Endothelial cell of umbilical vein (primary cell): ENCODE data around the gene CORO1A. TPM values are rescaled to one million over a fixed set of nuclear protein-coding genes. Genes with fewer than 3 reads are reported as not detected.

ENCODE experiments used
- BruUV-seq: library from RNA; stranded (reverse); fragments of 400-500 nt; replicated peaks from 2 replicates; lab custom pipeline; 2021; lab: Mats Ljungman, UMichigan
- CTCF ChIA-PET: fragments of 300-600, 350-600 bp; sonication (Branson Sonifier 250); formaldehyde crosslinking; loops from one replicate; lab custom pipeline; 2021; ENCODE audit warnings: antibody characterized with exemption, inconsistent platforms; lab: Charles Lee
- POLR2A ChIA-PET: fragments of 300-600, 350-600 bp; sonication (Branson Sonifier 250); formaldehyde crosslinking; loops from one replicate; lab custom pipeline; 2021; ENCODE audit warnings: antibody characterized with exemption, inconsistent platforms; lab: Charles Lee
- DNase-seq: peaks from one replicate; pipeline ENCODE4 v3.0.0-alpha.2; 2011; ENCODE audit warnings: low read depth, low spot score
- FAIRE-seq: peaks from 2 replicates; lab custom pipeline; 2011; peaks lifted over from hg19 to GRCh38; lab: Jason Lieb, UNC
- H2AFZ ChIP-seq: 2 replicates; pipeline ENCODE4 v1.6.0; 2012; ENCODE audit warnings: low read depth, low read length, control low read depth, inconsistent platforms
- H3K27ac ChIP-seq: 2 replicates; pipeline ENCODE4 v1.5.1; 2011; ENCODE audit warnings: low read depth, mild to moderate bottlenecking, control low read depth, low read length, moderate library complexity; ENCODE audit not compliant: insufficient read depth
- H3K27me3 ChIP-seq, 2 experiments: 2 replicates each; pipeline versions ENCODE4 v1.6.0 to v1.6.1; 2011; ENCODE audit warnings: low read length in 2 of 2, mixed read lengths in 1 of 2; ENCODE audit not compliant: control insufficient read depth in 2 of 2, insufficient read depth in 2 of 2
- H3K36me3 ChIP-seq, 2 experiments: 2 replicates in 1 of 2; 3 replicates in 1 of 2; pipeline ENCODE4 v1.5.1; 2011; ENCODE audit warnings: low read length in 2 of 2, mild to moderate bottlenecking in 1 of 2, moderate library complexity in 1 of 2; ENCODE audit not compliant: control insufficient read depth in 2 of 2, insufficient read depth in 2 of 2; ENCODE audit errors: extremely low read depth in 1 of 2
- H3K4me1 ChIP-seq: 3 replicates; pipeline ENCODE4 v1.5.1; 2011; ENCODE audit warnings: mild to moderate bottlenecking, low read length; ENCODE audit not compliant: control insufficient read depth, insufficient read depth; ENCODE audit errors: extremely low read depth
- H3K4me2 ChIP-seq: 2 replicates; pipeline ENCODE4 v1.6.1; 2011; ENCODE audit warnings: low read length, control low read depth, mixed read lengths; ENCODE audit not compliant: insufficient read depth
- H3K4me3 ChIP-seq, 3 experiments: fragments of 200-600 bp in 1 of 3; sonication (generic), shearing (Covaris generic) in 1 of 3; replicated peaks in 1 of 3; 2 replicates each; pipeline ENCODE4 v1.5.1; 2011 to 2016; ENCODE audit warnings: control low read depth in 3 of 3, low read length in 3 of 3, mild to moderate bottlenecking in 2 of 3, inconsistent platforms in 1 of 3, low read depth in 1 of 3, moderate library complexity in 1 of 3; ENCODE audit not compliant: insufficient read depth in 1 of 3
- H3K79me2 ChIP-seq: 2 replicates; pipeline ENCODE4 v1.6.0; 2012; ENCODE audit warnings: low read length, inconsistent platforms; ENCODE audit not compliant: control insufficient read depth, insufficient read depth
- H3K9ac ChIP-seq: replicated peaks from 2 replicates; pipeline ENCODE3; 2011; ENCODE audit warnings: low read length, control low read depth; ENCODE audit not compliant: insufficient read depth; ENCODE audit errors: extremely low read depth
- H3K9me1 ChIP-seq: replicated peaks from 3 replicates; pipeline ENCODE4 v1.6.0; 2011; ENCODE audit warnings: mild to moderate bottlenecking, low read length; ENCODE audit not compliant: control insufficient read depth, insufficient read depth; ENCODE audit errors: extremely low read depth
- H3K9me3 ChIP-seq: replicated peaks from 2 replicates; pipeline ENCODE4 v1.5.1; 2012; ENCODE audit warnings: low read length, inconsistent platforms; ENCODE audit not compliant: control insufficient read depth, insufficient read depth
- H4K20me1 ChIP-seq: replicated peaks from 2 replicates; pipeline ENCODE3; 2011; ENCODE audit warnings: mild to moderate bottlenecking, low read length; ENCODE audit not compliant: control insufficient read depth, insufficient read depth; ENCODE audit errors: extremely low read depth
- CTCF ChIP-seq, 2 donors: IDR thresholded peaks; 1 replicate in 1 of 2; 2 replicates in 1 of 2; pipeline ENCODE4 v1.5.1; 2011; ENCODE audit warnings: low read length in 2 of 2, mild to moderate bottlenecking in 2 of 2, moderate library complexity in 2 of 2, control low read depth in 1 of 2, inconsistent platforms in 1 of 2, low read depth in 1 of 2; ENCODE audit not compliant: insufficient read depth in 1 of 2; ENCODE audit errors: extremely low read depth in 1 of 2
- EZH2 ChIP-seq: IDR thresholded peaks from 2 replicates; pipeline ENCODE4 v1.6.1; 2012; ENCODE audit warnings: borderline replicate concordance, low read depth, mild to moderate bottlenecking, moderate library complexity, low read length, inconsistent platforms; ENCODE audit not compliant: severe bottlenecking
- JUN ChIP-seq: IDR thresholded peaks from 2 replicates; pipeline ENCODE4 v1.6.1; 2011; ENCODE audit warnings: borderline replicate concordance, low read depth; ENCODE audit not compliant: insufficient read length, insufficient read depth
- MAX ChIP-seq: IDR thresholded peaks from 2 replicates; pipeline ENCODE4 v1.6.1; 2011; ENCODE audit not compliant: insufficient read depth, insufficient read length
- MYC ChIP-seq: IDR thresholded peaks from one replicate; pipeline ENCODE4 v1.6.1; 2011; ENCODE audit warnings: mild to moderate bottlenecking, low read depth, low read length
- POLR2A ChIP-seq: IDR thresholded peaks from 2 replicates; pipeline ENCODE4 v1.6.1; 2012; ENCODE audit warnings: low read depth, mild to moderate bottlenecking, control low read depth, low read length
- POLR2AphosphoS5 ChIP-seq: IDR thresholded peaks from 2 replicates; pipeline ENCODE4 v1.6.1; 2012; ENCODE audit warnings: low read depth, mild to moderate bottlenecking, control low read depth, low read length, moderate library complexity; ENCODE audit not compliant: insufficient read depth
- dilution Hi-C: fragments of 300-500 bp; cut with MboI; formaldehyde crosslinking; loops from one replicate; pipeline ENCODE4 v1.15.0; 2019; ENCODE audit warnings: low sequenced_read_pairs; ENCODE audit not compliant: extremely low pct_ligation_motif_present
- intact Hi-C: fragments of 100-400 bp; cut with micrococcal nuclease; formaldehyde crosslinking; loops from one replicate; pipeline ENCODE4 v1.10.0; 2022
- polyA plus RNA-seq, 4 experiments: library from polyadenylated mRNA; depleted of rRNA in 3 of 4; stranded (reverse) in 3 of 4; unstranded in 1 of 4; fragments of >200 nt; gene quantifications; 2 replicates each; pipeline versions ENCODE4 v1.2.1 to v1.2.3, GENCODE V29; 2011 to 2012; ENCODE audit warnings: missing spikeins in 1 of 4
- total RNA-seq: library from RNA; stranded (reverse); gene quantifications from 2 replicates; pipeline ENCODE4 v1.2.3, GENCODE V29; 2021

The CORO1A gene
- total and polyA plus RNA-seq, 2 donors (not counting 3 experiments of a cell fraction or from before 2014, with no cell fraction given), result 6.1 to 6.4 TPM

DNA sequence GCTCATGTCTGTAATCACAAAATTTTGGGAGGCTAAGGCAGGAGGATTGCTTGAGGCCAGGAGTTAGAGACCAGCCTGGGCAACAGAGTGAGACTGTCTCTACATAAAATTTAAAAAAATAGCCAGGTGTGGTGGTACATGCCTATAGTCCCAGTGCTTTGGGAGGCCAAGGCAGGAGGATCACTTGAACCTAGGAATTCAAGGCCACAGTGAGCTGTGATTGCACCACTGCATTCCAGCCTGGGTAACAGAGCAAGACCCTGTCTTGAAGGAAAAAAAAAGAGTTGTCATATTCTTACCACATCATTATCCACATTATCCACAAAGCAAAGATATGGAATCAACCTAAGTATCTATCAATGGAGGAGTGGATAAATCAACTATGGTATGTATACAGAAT lies 39.4 kb upstream of the CORO1A start:
- Histone ChIP-seq H3K4me3 (no peak overlapping the region), H3K4me2 (no peak overlapping the region), H3K27ac (no peak overlapping the region), H3K9me3 (no peaks in the 10 kb centered on the region), H3K79me2 (no peaks in the 10 kb centered on the region), H4K20me1 (no peaks in the 10 kb centered on the region), H3K4me1 (no peaks in the 10 kb centered on the region), H3K9ac (no peak overlapping the region), H3K9me1 (no peaks in the 10 kb centered on the region), H3K27me3 (no peaks in the 10 kb centered on the region), H3K36me3 (no peaks in the 10 kb centered on the region), H2AFZ (no peak overlapping the region)
- ChIA-PET POLR2A (no interaction called here), CTCF (no interaction called here)
- BruUV-seq, result no TSS peak
- no peak for TF ChIP-seq CTCF (IDR thresholded peaks at IDR 0.05; ENCODE audit: extremely low read depth in 1 of 2, insufficient read depth in 1 of 2, low read depth in 1 of 2, low read length in 2 of 2)
- intact Hi-C loops (no loop called here), dilution Hi-C loops (no loop called here)
- DNase-seq, result no peak
- FAIRE-seq, result no peak

DNA sequence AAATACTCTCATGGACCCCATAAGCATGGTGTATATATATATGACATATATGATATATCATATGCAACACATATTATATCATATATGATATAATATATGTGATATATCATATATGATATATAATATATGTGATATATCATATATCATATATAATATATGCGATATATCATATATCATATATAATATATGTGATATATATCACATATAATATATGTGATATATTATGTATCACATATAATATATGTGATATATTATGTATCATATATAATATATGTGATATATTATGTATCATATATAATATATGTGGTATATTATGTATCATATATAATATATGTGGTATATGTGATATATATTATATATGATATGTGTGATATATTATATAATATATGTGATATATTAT lies 38.5 kb upstream of the CORO1A start:
- no peak for FAIRE-seq
- POLR2A ChIA-PET, result no interaction called here
- intact Hi-C loops, result no loop called here

More for the DNA sequence above, 38.5 kb upstream of the CORO1A start:
- no peak overlapping the region for H3K4me3 ChIP-seq
- H3K27me3 ChIP-seq, result no peaks in the 10 kb centered on the region
- no peaks in the 10 kb centered on the region for H3K79me2 ChIP-seq
- TF ChIP-seq JUN (no peak), POLR2AphosphoS5 (no peak), POLR2A (no peak), EZH2 (no peak), MYC (no peak), MAX (no peak)
- H3K27ac ChIP-seq, result no peak overlapping the region
- no peaks in the 10 kb centered on the region for H3K9me1 ChIP-seq
- no peaks in the 10 kb centered on the region for H3K4me1 ChIP-seq
- H3K36me3 ChIP-seq, result no peaks in the 10 kb centered on the region
- H2AFZ ChIP-seq, result no peak overlapping the region
- CTCF ChIA-PET, result no interaction called here
- no TSS peak for BruUV-seq
- H3K9me3 ChIP-seq, result no peaks in the 10 kb centered on the region
- H3K9ac ChIP-seq, result no peak overlapping the region
- no peaks in the 10 kb centered on the region for H4K20me1 ChIP-seq
- dilution Hi-C loops, result no loop called here
- DNase-seq, result no peak
- no peak overlapping the region for H3K4me2 ChIP-seq
